ENCODE measurements around the gene ATP2B1. TPM values are rescaled to one million over a fixed set of nuclear protein-coding genes. Genes with fewer than 3 reads are reported as not detected.

Gene ATP2B1
- total RNA-seq, 1 donor from 2014 or later: 5.1 TPM

GRCh38 chr12:89642959-89643358, 65.7 kb downstream of the ATP2B1 start:
- intact Hi-C loops (cut with DNase I): no loop called here
- H3K36me3 ChIP-seq: no peaks in the 10 kb centered on the region
- H3K4me1 ChIP-seq: no peaks in the 10 kb centered on the region
- H3K27ac ChIP-seq: no peak overlapping the region
- DNase-seq (ENCODE audit: low spot score in 2 of 2): no peak
- no peaks in the 10 kb centered on the region for H3K9me3 ChIP-seq
- no peak overlapping the region for H3K4me3 ChIP-seq
- no peaks in the 10 kb centered on the region for H3K27me3 ChIP-seq
- TF ChIP-seq CTCF (IDR thresholded peaks at IDR 0.05): no peak

GRCh38 chr12:89636776-89637160, 71.9 kb downstream of the ATP2B1 start:
- no peaks in the 10 kb centered on the region for H3K27me3 ChIP-seq

GRCh38 chr12:89636052-89636775, 72.4 kb downstream of the ATP2B1 start:
- Histone ChIP-seq H3K9me3 (no peaks in the 10 kb centered on the region), H3K27ac (no peak overlapping the region), H3K27me3 (no peaks in the 10 kb centered on the region), H3K36me3 (peaks cover 0 to 2% of the 10 kb centered on the region in 2 donors), H3K4me1 (no peaks in the 10 kb centered on the region), H3K4me3 (no peak overlapping the region)
- intact Hi-C loops (cut with DNase I): loop anchor here (5.0 kb wide), 1 partner anchor 71 kb away; the partner anchor contains the start of gene ATP2B1
- no peak for TF ChIP-seq CTCF (IDR thresholded peaks at IDR 0.05)
- no peak for DNase-seq (ENCODE audit: low spot score in 2 of 2)

More at GRCh38 chr12:89636776-89637160, 71.9 kb downstream of the ATP2B1 start:
- Histone ChIP-seq H3K9me3 (no peaks in the 10 kb centered on the region), H3K4me3 (no peak overlapping the region), H3K4me1 (no peaks in the 10 kb centered on the region), H3K36me3 (peaks cover 0 to 2% of the 10 kb centered on the region in 2 donors), H3K27ac (no peak overlapping the region)
- intact Hi-C loops (cut with DNase I): loop anchor here (5.0 kb wide), 1 partner anchor 71 kb away; the partner anchor contains the start of gene ATP2B1
- no peak for TF ChIP-seq CTCF (IDR thresholded peaks at IDR 0.05)
- DNase-seq (ENCODE audit: low spot score in 2 of 2): no peak

GRCh38 chr12:89634508-89634907, 74.1 kb downstream of the ATP2B1 start:
- H3K36me3 ChIP-seq: peaks cover 0 to 2% of the 10 kb centered on the region in 2 donors
- no peak for DNase-seq (ENCODE audit: low spot score in 2 of 2)
- no peaks in the 10 kb centered on the region for H3K4me1 ChIP-seq
- no peaks in the 10 kb centered on the region for H3K27me3 ChIP-seq
- no peak for TF ChIP-seq CTCF (IDR thresholded peaks at IDR 0.05)
- H3K9me3 ChIP-seq: no peaks in the 10 kb centered on the region
- no peak overlapping the region for H3K27ac ChIP-seq
- no peak overlapping the region for H3K4me3 ChIP-seq
- intact Hi-C loops (cut with DNase I): no loop called here

- TF ChIP-seq CTCF (IDR thresholded peaks at IDR 0.05): no peak
- intact Hi-C loops (cut with DNase I): no loop called here
Measured at GRCh38 chr12:89632778-89633177, 75.9 kb downstream of the ATP2B1 start.

More at GRCh38 chr12:89632778-89633177, 75.9 kb downstream of the ATP2B1 start:
- Histone ChIP-seq H3K27ac (no peak overlapping the region), H3K36me3 (peaks cover 2% of the 10 kb centered on the region in 2 donors), H3K4me1 (no peaks in the 10 kb centered on the region), H3K4me3 (no peak overlapping the region), H3K27me3 (no peaks in the 10 kb centered on the region), H3K9me3 (no peaks in the 10 kb centered on the region)
- no peak for DNase-seq (ENCODE audit: low spot score in 2 of 2)
